HK-2 (cell line): ENCODE data around the gene GALNT17.
"Not testable (repeated sequence)": the region's sequence is repeated elsewhere in the genome, so short reads cannot be mapped to it uniquely, and the experiment has no call there.

Experiments used
- DNase-seq: peaks from one replicate; pipeline ENCODE4 v3.0.0-alpha.2; 2018; ENCODE audit not compliant: unreplicated experiment

Gene GALNT17

GRCh38 chr7:71560354-71560995 is 428.5 kb downstream of the GALNT17 start:
- DNase-seq = no peak

- DNase-seq = no peak
Measured at GRCh38 chr7:71563276-71563675, 431.3 kb downstream of the GALNT17 start.

GRCh38 chr7:71566376-71566775 is 434.4 kb downstream of the GALNT17 start:
- no peak for DNase-seq

GRCh38 chr7:71566991-71567390 is 435.0 kb downstream of the GALNT17 start:
- DNase-seq = no peak

- DNase-seq = no peak
Measured at GRCh38 chr7:71574153-71574860, 442.4 kb downstream of the GALNT17 start.

- no peak for DNase-seq
Measured at GRCh38 chr7:71580027-71580426, 448.1 kb downstream of the GALNT17 start.

GRCh38 chr7:71584256-71584655 is 452.3 kb downstream of the GALNT17 start:
- DNase-seq = no peak

GRCh38 chr7:71591876-71592275 is 459.9 kb downstream of the GALNT17 start:
- DNase-seq = no peak

- not testable (repeated sequence) for DNase-seq
Measured at GRCh38 chr7:71592388-71592787, 460.4 kb downstream of the GALNT17 start.

- DNase-seq = no peak
Measured at GRCh38 chr7:71594736-71595135, 462.8 kb downstream of the GALNT17 start.

GRCh38 chr7:71595176-71595575 is 463.2 kb downstream of the GALNT17 start:
- no peak for DNase-seq

GRCh38 chr7:71598553-71598952 is 466.6 kb downstream of the GALNT17 start:
- DNase-seq = no peak

GRCh38 chr7:71601851-71602250 is 469.9 kb downstream of the GALNT17 start:
- no peak for DNase-seq

- DNase-seq = no peak
Measured at GRCh38 chr7:71604818-71605414, 473.0 kb downstream of the GALNT17 start.

- DNase-seq = no peak
Measured at GRCh38 chr7:71611986-71612385, 480.0 kb downstream of the GALNT17 start.

GRCh38 chr7:71612911-71613310 is 481.0 kb downstream of the GALNT17 start:
- no peak for DNase-seq

GRCh38 chr7:71613313-71613712 is 481.4 kb downstream of the GALNT17 start:
- DNase-seq = no peak

- no peak for DNase-seq
Measured at GRCh38 chr7:71615017-71615416, 483.1 kb downstream of the GALNT17 start.

GRCh38 chr7:71616217-71616616 is 484.3 kb downstream of the GALNT17 start:
- DNase-seq = no peak

- no peak for DNase-seq
Measured at GRCh38 chr7:71618278-71618677, 486.3 kb downstream of the GALNT17 start.

GRCh38 chr7:71625545-71625944 is 493.6 kb downstream of the GALNT17 start:
- no peak for DNase-seq

GRCh38 chr7:71626206-71626605 is 494.3 kb downstream of the GALNT17 start:
- no peak for DNase-seq

GRCh38 chr7:71627651-71628050 is 495.7 kb downstream of the GALNT17 start:
- DNase-seq = no peak
